ENCODE results near the gene ATP2C1.

GRCh38 chr3:130963878-130964277, 70.0 kb downstream of the ATP2C1 start:
- TF ChIP-seq CTCF (conservative IDR thresholded peaks at IDR 0.05; ENCODE audit: low read length) (no peak), EZH2phosphoT487 (IDR thresholded peaks at IDR 0.05; ENCODE audit: borderline replicate concordance) (no peak)
